KOPT-K1 (cell line): Measurements from ENCODE around the gene MAVS.

Experiments
- H3K27ac ChIP-seq: fragments of 200-600 bp; sonication (generic); 2 replicates; pipeline ENCODE4 v1.5.1; 2016; ENCODE audit warnings: antibody characterized with exemption, mild to moderate bottlenecking, low read depth, low read length; ENCODE audit not compliant: poor library complexity, severe bottlenecking
- H3K36me3 ChIP-seq: fragments of 200-600 bp; sonication (generic); 2 replicates; pipeline ENCODE4 v1.5.1; 2017; ENCODE audit warnings: antibody characterized with exemption, mild to moderate bottlenecking, low read length, moderate library complexity; ENCODE audit not compliant: insufficient read depth
- H3K9me3 ChIP-seq: fragments of 200-600 bp; sonication (generic); 2 replicates; pipeline ENCODE4 v1.5.1; 2017; ENCODE audit warnings: antibody characterized with exemption, low read length, mild to moderate bottlenecking; ENCODE audit not compliant: insufficient read depth, poor library complexity, severe bottlenecking

MAVS gene

GRCh38 chr20:3861191-3861590 is 14.6 kb downstream of the MAVS start:
- Histone ChIP-seq H3K27ac (no peak overlapping the region), H3K36me3 (peaks cover 99% of the 10 kb centered on the region), H3K9me3 (no peaks in the 10 kb centered on the region)

- H3K36me3 ChIP-seq = peaks cover 99% of the 10 kb centered on the region
- no peaks in the 10 kb centered on the region for H3K9me3 ChIP-seq
- no peak overlapping the region for H3K27ac ChIP-seq
Observed at GRCh38 chr20:3862333-3862732, 15.7 kb downstream of the MAVS start.

GRCh38 chr20:3863317-3863716 is 16.7 kb downstream of the MAVS start:
- H3K36me3 ChIP-seq = peaks cover 99% of the 10 kb centered on the region
- H3K9me3 ChIP-seq = no peaks in the 10 kb centered on the region
- no peak overlapping the region for H3K27ac ChIP-seq

- H3K9me3 ChIP-seq = no peaks in the 10 kb centered on the region
- peaks cover 96% of the 10 kb centered on the region for H3K36me3 ChIP-seq
- H3K27ac ChIP-seq = no peak overlapping the region
Observed at GRCh38 chr20:3864518-3864917, 17.9 kb downstream of the MAVS start.

- H3K36me3 ChIP-seq = peaks cover 88% of the 10 kb centered on the region
- no peak overlapping the region for H3K27ac ChIP-seq
- H3K9me3 ChIP-seq = no peaks in the 10 kb centered on the region
Observed at GRCh38 chr20:3865152-3865886, 18.7 kb downstream of the MAVS start.

- H3K27ac ChIP-seq = no peak overlapping the region
- peaks cover 84% of the 10 kb centered on the region for H3K36me3 ChIP-seq
- H3K9me3 ChIP-seq = no peaks in the 10 kb centered on the region
Observed at GRCh38 chr20:3865887-3866407, 19.3 kb downstream of the MAVS start.

GRCh38 chr20:3866464-3866863 is 19.8 kb downstream of the MAVS start:
- Histone ChIP-seq H3K27ac (no peak overlapping the region), H3K36me3 (peaks cover 84% of the 10 kb centered on the region), H3K9me3 (no peaks in the 10 kb centered on the region)

GRCh38 chr20:3867802-3868201 is 21.2 kb downstream of the MAVS start:
- Histone ChIP-seq H3K36me3 (peaks cover 83% of the 10 kb centered on the region), H3K9me3 (no peaks in the 10 kb centered on the region), H3K27ac (no peak overlapping the region)

GRCh38 chr20:3869839-3870634 is 23.4 kb downstream of the MAVS start:
- Histone ChIP-seq H3K9me3 (no peaks in the 10 kb centered on the region), H3K27ac (no peak overlapping the region), H3K36me3 (peaks cover 83% of the 10 kb centered on the region)

GRCh38 chr20:3871550-3872265 is 25.1 kb downstream of the MAVS start:
- no peaks in the 10 kb centered on the region for H3K9me3 ChIP-seq
- peaks cover 79% of the 10 kb centered on the region for H3K36me3 ChIP-seq
- no peak overlapping the region for H3K27ac ChIP-seq

- Histone ChIP-seq H3K9me3 (no peaks in the 10 kb centered on the region), H3K27ac (no peak overlapping the region), H3K36me3 (peaks cover 64% of the 10 kb centered on the region)
Observed at GRCh38 chr20:3873507-3873906, 26.9 kb downstream of the MAVS start.

- H3K9me3 ChIP-seq = no peaks in the 10 kb centered on the region
- no peak overlapping the region for H3K27ac ChIP-seq
- H3K36me3 ChIP-seq = peaks cover 63% of the 10 kb centered on the region
Observed at GRCh38 chr20:3874194-3874844, 27.7 kb downstream of the MAVS start.

GRCh38 chr20:3875378-3875974 is 28.8 kb downstream of the MAVS start:
- Histone ChIP-seq H3K9me3 (no peaks in the 10 kb centered on the region), H3K27ac (no peak overlapping the region), H3K36me3 (peaks cover 65% of the 10 kb centered on the region)

GRCh38 chr20:3876000-3876399 is 29.4 kb downstream of the MAVS start:
- Histone ChIP-seq H3K9me3 (no peaks in the 10 kb centered on the region), H3K36me3 (peaks cover 68% of the 10 kb centered on the region), H3K27ac (no peak overlapping the region)
